Body of pancreas (tissue), 4 donors: Measurements from ENCODE around the gene MYRIP.

Source experiments
- POLR2A ChIP-seq, 3 donors: fragments of 450-650 bp; IDR thresholded peaks; one replicate each; pipeline ENCODE4 v1.6.1; 2016; ENCODE audit warnings: antibody characterized with exemption in 3 of 3, mild to moderate bottlenecking in 2 of 3
- TF ChIP-seq, protein P1 (sequence below), 7 experiments: fragments of 450-650 bp in 4 of 7; fragments of 200-600 bp in 3 of 7; sonication (generic) in 3 of 7; IDR thresholded peaks; one replicate each; pipeline ENCODE4 v1.5.1; 2016 to 2019; ENCODE audit warnings: antibody characterized with exemption in 7 of 7

DNA sequence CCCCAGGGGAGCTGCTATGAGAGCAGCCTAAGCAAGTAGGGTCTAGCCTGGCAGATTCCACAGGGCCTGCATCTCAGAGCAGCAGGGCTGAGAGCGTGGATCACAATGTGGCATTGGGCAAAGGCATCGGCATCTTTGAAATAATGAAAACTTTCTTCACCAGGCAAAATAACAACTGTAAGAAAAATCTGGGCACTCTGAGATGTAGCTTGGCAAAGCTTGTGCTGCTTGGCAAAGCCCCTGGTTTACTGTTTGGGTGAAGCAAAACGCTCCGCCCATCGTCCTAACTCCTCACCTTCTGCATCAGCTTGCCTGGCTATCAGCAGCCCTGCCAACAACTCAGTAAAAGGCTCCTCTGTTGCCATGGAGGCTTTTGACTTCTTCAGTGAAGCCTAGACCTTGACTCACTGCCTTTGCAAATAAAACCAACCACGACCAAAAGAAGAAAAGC, 287.3 kb downstream of the MYRIP start:
- TF ChIP-seq, protein P1, sequence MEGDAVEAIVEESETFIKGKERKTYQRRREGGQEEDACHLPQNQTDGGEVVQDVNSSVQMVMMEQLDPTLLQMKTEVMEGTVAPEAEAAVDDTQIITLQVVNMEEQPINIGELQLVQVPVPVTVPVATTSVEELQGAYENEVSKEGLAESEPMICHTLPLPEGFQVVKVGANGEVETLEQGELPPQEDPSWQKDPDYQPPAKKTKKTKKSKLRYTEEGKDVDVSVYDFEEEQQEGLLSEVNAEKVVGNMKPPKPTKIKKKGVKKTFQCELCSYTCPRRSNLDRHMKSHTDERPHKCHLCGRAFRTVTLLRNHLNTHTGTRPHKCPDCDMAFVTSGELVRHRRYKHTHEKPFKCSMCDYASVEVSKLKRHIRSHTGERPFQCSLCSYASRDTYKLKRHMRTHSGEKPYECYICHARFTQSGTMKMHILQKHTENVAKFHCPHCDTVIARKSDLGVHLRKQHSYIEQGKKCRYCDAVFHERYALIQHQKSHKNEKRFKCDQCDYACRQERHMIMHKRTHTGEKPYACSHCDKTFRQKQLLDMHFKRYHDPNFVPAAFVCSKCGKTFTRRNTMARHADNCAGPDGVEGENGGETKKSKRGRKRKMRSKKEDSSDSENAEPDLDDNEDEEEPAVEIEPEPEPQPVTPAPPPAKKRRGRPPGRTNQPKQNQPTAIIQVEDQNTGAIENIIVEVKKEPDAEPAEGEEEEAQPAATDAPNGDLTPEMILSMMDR (IDR thresholded peaks at IDR 0.05): no peak
- TF ChIP-seq POLR2A (IDR thresholded peaks at IDR 0.05): no peak
